Activated CD8-positive, alpha-beta memory T cell treated with anti-CD3 and anti-CD28 coated beads, Interleukin-2, amount 50 U/mL, for 24 hours (primary cell): ENCODE measurements around the gene ZNF559.
"Not testable (repeated sequence)": the region's sequence is repeated elsewhere in the genome, so short reads cannot be mapped to it uniquely, and the experiment has no call there.

Experiments used
- DNase-seq: peaks from one replicate; pipeline ENCODE4 v3.0.0-alpha.2; 2020; ENCODE audit errors: extremely low read depth

The ZNF559 gene

GRCh38 chr19:9323919-9324583 is at the start of gene ZNF559:
ZNF559 (plus strand) TSS chr19:9324179; CDS start chr19:9338550, 14,371 bp downstream.
- peak; percentile 89 for DNase-seq

GRCh38 chr19:9283485-9283884 is 40.5 kb upstream of the ZNF559 start:
- DNase-seq: not testable (repeated sequence)

- no peak for DNase-seq
Measured at GRCh38 chr19:9289231-9289884, 34.6 kb upstream of the ZNF559 start.

- no peak for DNase-seq
Measured at GRCh38 chr19:9295411-9295849, 28.5 kb upstream of the ZNF559 start.

GRCh38 chr19:9296336-9296735 is 27.6 kb upstream of the ZNF559 start:
- no peak for DNase-seq

GRCh38 chr19:9306443-9306842 is 17.5 kb upstream of the ZNF559 start:
- DNase-seq: no peak

- no peak for DNase-seq
Measured at GRCh38 chr19:9308091-9308770, 15.7 kb upstream of the ZNF559 start.

- peak; percentile 99 for DNase-seq
Measured at GRCh38 chr19:9309139-9309973, 14.6 kb upstream of the ZNF559 start, which contains the start of gene ZNF699. ZNF699 (minus strand) TSS chr19:9309838; CDS start chr19:9305119, 4,719 bp downstream.

GRCh38 chr19:9309974-9310446 is 14.0 kb upstream of the ZNF559 start:
- peak; percentile 74 for DNase-seq

GRCh38 chr19:9313756-9314155 is 10.2 kb upstream of the ZNF559 start:
- no peak for DNase-seq

GRCh38 chr19:9321338-9321737 is 2.6 kb upstream of the ZNF559 start:
- DNase-seq: no peak

- not testable (repeated sequence) for DNase-seq
Measured at GRCh38 chr19:9321756-9322155, 2.2 kb upstream of the ZNF559 start.

- DNase-seq: not testable (repeated sequence)
Measured at GRCh38 chr19:9322201-9322600, 1.8 kb upstream of the ZNF559 start.

GRCh38 chr19:9323557-9323918 is 441 bp upstream of the ZNF559 start:
- DNase-seq: no peak

- DNase-seq: no peak
Measured at GRCh38 chr19:9324584-9324962, 594 bp downstream of the ZNF559 start.

- DNase-seq: no peak
Measured at GRCh38 chr19:9329999-9330398, 6.0 kb downstream of the ZNF559 start.

- DNase-seq: no peak
Measured at GRCh38 chr19:9342610-9343304, 18.8 kb downstream of the ZNF559 start.

- no peak for DNase-seq
Measured at GRCh38 chr19:9345005-9345404, 21.0 kb downstream of the ZNF559 start.

- no peak for DNase-seq
Measured at GRCh38 chr19:9348253-9348652, 24.3 kb downstream of the ZNF559 start.

- no peak for DNase-seq
Measured at GRCh38 chr19:9348671-9349070, 24.7 kb downstream of the ZNF559 start.

GRCh38 chr19:9352505-9352904 is 28.5 kb downstream of the ZNF559 start:
- DNase-seq: no peak
